Tibial nerve (tissue), 4 donors: ENCODE results near the gene IPO4. TPM values are rescaled to one million over a fixed set of nuclear protein-coding genes. Genes with fewer than 3 reads are reported as not detected.

Experiments used
- DNase-seq, 2 donors: peaks; one replicate each; pipeline ENCODE4 v3.0.0-alpha.2; 2019; ENCODE audit warnings: low spot score in 2 of 2
- H3K27ac ChIP-seq, 4 donors: fragments of 200-600 bp; sonication (generic) in 3 of 4; one replicate each; pipeline ENCODE4 v1.5.1; 2017 to 2019; ENCODE audit warnings: mild to moderate bottlenecking in 1 of 4
- H3K27me3 ChIP-seq, 2 donors: fragments of 200-600 bp; sonication (generic) in 1 of 2; one replicate each; pipeline versions ENCODE4 v1.5.1 to v1.6.0; 2017 to 2019
- H3K36me3 ChIP-seq, 3 donors: fragments of 200-600 bp; sonication (generic); one replicate each; pipeline ENCODE4 v1.5.1; 2018 to 2019
- H3K4me1 ChIP-seq, 4 donors: fragments of 200-600 bp; sonication (generic) in 3 of 4; one replicate each; pipeline ENCODE4 v1.5.1; 2017 to 2019
- H3K4me3 ChIP-seq, 4 donors: fragments of 200-600 bp; sonication (generic) in 3 of 4; one replicate each; pipeline ENCODE4 v1.5.1; 2017 to 2019; ENCODE audit warnings: mild to moderate bottlenecking in 1 of 4, moderate library complexity in 1 of 4
- H3K9me3 ChIP-seq, 4 donors: fragments of 200-600 bp; sonication (generic) in 3 of 4; one replicate each; pipeline ENCODE4 v1.5.1; 2017 to 2019
- EP300 ChIP-seq, 2 donors: sonication (generic); formaldehyde crosslinking; IDR thresholded peaks; one replicate each; pipeline ENCODE4 v1.6.1; 2017; ENCODE audit warnings: antibody characterized with exemption in 2 of 2, mild to moderate bottlenecking in 1 of 2
- POLR2A ChIP-seq, 2 donors: fragments of 450-650 bp; IDR thresholded peaks; one replicate each; pipeline ENCODE4 v1.6.1; 2017; ENCODE audit warnings: antibody characterized with exemption in 2 of 2, mild to moderate bottlenecking in 2 of 2, moderate library complexity in 2 of 2
- WGBS, 2 donors: methylation state at CpG; one replicate each; pipeline ENCODE4 v1.1.5; 2018; 5-methylcytosine and 5-hydroxymethylcytosine counted together
- total RNA-seq, 4 donors: library from RNA; depleted of rRNA; stranded (reverse); fragments of >200 nt; gene quantifications; one replicate each; pipeline ENCODE4 v1.1.0, GENCODE V29; 2016
- TF ChIP-seq, protein P1 (sequence below), 5 experiments: fragments of 200-600 bp in 3 of 5; fragments of 450-650 bp in 2 of 5; sonication (generic) in 3 of 5; IDR thresholded peaks; one replicate each; pipeline ENCODE4 v1.5.1; 2016 to 2019; ENCODE audit warnings: antibody characterized with exemption in 5 of 5, mild to moderate bottlenecking in 3 of 5, moderate library complexity in 2 of 5

Gene IPO4
- total RNA-seq, 4 donors from 2014 or later, result 19.4 to 88.5 (median 26.9) TPM

DNA sequence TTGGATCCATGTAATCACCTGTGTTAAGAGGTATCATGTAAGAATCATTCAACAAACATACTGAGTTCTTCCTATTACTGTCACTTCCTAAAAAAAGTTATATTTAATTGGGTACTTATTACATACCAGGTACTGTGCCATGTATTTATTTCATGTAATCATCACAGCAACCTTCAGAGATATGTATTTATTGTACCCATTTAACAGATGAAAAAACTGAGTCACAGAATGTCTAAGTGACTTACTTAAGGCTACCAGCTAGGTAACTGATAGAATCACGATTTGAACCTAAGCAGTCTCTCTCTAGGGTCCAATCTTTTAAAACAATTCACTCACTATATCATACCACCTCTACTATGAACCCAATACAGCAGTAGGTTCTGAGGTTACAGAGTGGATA lies 44.2 kb downstream of the IPO4 start:
- Histone ChIP-seq H3K36me3 (peaks cover 0 to 20% (median 0%) of the 10 kb centered on the region in 3 donors), H3K27me3 (no peaks in the 10 kb centered on the region), H3K9me3 (no peaks in the 10 kb centered on the region), H3K4me1 (peaks cover 4 to 74% (median 29%) of the 10 kb centered on the region in 4 donors), H3K4me3 (no peak overlapping the region), H3K27ac (peak overlapping the region in 2 of 4 donors; percentile 85 to 97)
- TF ChIP-seq EP300 (IDR thresholded peaks at IDR 0.05) (no peak), POLR2A (IDR thresholded peaks at IDR 0.05) (no peak)
- TF ChIP-seq, protein P1, sequence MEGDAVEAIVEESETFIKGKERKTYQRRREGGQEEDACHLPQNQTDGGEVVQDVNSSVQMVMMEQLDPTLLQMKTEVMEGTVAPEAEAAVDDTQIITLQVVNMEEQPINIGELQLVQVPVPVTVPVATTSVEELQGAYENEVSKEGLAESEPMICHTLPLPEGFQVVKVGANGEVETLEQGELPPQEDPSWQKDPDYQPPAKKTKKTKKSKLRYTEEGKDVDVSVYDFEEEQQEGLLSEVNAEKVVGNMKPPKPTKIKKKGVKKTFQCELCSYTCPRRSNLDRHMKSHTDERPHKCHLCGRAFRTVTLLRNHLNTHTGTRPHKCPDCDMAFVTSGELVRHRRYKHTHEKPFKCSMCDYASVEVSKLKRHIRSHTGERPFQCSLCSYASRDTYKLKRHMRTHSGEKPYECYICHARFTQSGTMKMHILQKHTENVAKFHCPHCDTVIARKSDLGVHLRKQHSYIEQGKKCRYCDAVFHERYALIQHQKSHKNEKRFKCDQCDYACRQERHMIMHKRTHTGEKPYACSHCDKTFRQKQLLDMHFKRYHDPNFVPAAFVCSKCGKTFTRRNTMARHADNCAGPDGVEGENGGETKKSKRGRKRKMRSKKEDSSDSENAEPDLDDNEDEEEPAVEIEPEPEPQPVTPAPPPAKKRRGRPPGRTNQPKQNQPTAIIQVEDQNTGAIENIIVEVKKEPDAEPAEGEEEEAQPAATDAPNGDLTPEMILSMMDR (IDR thresholded peaks at IDR 0.05), result no peak
- 85 to 96% methylated on average over 1 of the region's 1 CpG for WGBS, 2 donors
- no peak for DNase-seq

DNA sequence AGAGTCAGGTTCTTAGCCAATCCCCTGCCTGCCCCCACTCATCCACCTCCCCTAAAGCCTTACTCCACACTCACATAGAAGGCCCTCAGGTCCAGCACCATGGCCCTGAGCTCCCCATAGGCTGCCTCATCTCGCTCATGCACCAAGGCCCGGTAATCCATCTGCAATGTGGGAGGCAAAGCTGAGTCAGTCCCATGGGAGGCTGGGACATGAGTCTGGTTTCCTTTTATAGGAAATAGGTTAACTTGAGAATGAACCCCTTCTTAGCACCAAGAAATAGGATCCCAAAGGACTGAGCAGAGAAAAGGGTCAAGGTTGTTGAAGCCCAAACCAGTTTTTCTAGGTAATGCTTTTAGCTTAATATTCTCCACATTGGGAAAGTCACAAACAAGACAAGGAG lies 45.1 kb downstream of the IPO4 start:
- no peaks in the 10 kb centered on the region for H3K9me3 ChIP-seq
- no peak overlapping the region for H3K4me3 ChIP-seq
- H3K36me3 ChIP-seq, result peaks cover 0 to 20% (median 6%) of the 10 kb centered on the region in 3 donors
- no peak for DNase-seq
- WGBS, 2 donors, result 76 to 83% methylated on average over 2 of the region's 2 CpGs
- H3K27ac ChIP-seq, result peak overlapping the region in 1 of 4 donors; percentile 29
- H3K27me3 ChIP-seq, result no peaks in the 10 kb centered on the region
- TF ChIP-seq EP300 (IDR thresholded peaks at IDR 0.05) (no peak), POLR2A (IDR thresholded peaks at IDR 0.05) (no peak)
- TF ChIP-seq, protein P1 (IDR thresholded peaks at IDR 0.05), result no peak
- H3K4me1 ChIP-seq, result peaks cover 4 to 74% (median 35%) of the 10 kb centered on the region in 4 donors

DNA sequence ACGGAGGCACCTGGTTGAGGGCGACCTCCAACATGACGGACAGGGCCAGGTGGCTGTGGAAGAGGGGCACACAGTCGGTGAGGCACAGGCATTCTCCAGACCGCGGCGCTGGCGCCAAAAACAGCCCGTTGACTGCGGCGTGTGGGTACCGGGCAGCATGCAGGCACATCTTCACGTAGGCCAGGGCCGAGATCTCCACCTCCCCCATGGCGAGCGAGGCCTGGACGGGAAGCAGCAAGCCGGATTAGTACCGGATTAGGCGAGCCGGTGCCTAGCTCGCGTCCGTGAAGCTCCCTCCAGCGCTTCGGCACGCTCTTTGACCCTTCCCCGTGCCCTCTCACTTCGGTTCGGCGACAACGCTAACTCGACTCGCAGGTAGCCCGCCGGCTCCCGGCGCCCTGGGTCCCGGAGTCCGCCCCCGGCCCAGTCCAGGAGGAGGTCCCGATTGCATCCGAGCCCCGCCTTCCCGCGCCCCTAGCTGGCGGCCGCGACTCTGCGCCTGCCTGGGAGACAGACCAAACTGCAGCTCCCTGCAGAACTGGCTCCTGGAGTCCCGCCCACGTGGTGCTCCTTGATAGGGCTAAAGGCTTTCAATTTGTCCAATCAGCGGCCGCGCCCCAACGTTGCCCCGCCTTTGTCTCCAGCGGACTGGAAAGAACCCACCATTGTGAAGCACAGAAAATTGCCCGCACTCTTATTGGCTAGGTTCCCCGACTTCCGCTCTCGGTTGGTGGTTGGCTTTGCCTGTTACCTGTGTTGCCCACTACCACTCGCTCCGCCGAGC lies 47.3 kb downstream of the IPO4 start, which contains the start of gene EMC9:
Gene EMC9, minus strand, starts transcription at position 495 of the 784 bp plus-strand sequence. Its CDS starts 287 bp downstream, at position 208.
- Histone ChIP-seq H3K27ac (peak within 1 kb of the TSS; percentile 82 to 97 (median 90)), H3K9me3 (no peaks in the 10 kb centered on the region), H3K27me3 (no peaks in the 10 kb centered on the region), H3K4me3 (peak within 1 kb of the TSS; percentile 77 to 90 (median 84)), H3K36me3 (peaks cover 0 to 30% (median 14%) of the 10 kb centered on the region in 3 donors), H3K4me1 (peaks cover 4 to 86% (median 43%) of the 10 kb centered on the region in 4 donors)
- 0% methylated on average over 30 to 38 of the region's 65 CpGs for WGBS, 2 donors
- DNase-seq, result peak; percentile 100
- TF ChIP-seq POLR2A (IDR thresholded peaks at IDR 0.05) (peak; percentile 78 to 87), EP300 (IDR thresholded peaks at IDR 0.05) (peak; percentile 91 to 92)
- TF ChIP-seq, protein P1 (IDR thresholded peaks at IDR 0.05), result peak; percentile 37 to 91 (median 72)

DNA sequence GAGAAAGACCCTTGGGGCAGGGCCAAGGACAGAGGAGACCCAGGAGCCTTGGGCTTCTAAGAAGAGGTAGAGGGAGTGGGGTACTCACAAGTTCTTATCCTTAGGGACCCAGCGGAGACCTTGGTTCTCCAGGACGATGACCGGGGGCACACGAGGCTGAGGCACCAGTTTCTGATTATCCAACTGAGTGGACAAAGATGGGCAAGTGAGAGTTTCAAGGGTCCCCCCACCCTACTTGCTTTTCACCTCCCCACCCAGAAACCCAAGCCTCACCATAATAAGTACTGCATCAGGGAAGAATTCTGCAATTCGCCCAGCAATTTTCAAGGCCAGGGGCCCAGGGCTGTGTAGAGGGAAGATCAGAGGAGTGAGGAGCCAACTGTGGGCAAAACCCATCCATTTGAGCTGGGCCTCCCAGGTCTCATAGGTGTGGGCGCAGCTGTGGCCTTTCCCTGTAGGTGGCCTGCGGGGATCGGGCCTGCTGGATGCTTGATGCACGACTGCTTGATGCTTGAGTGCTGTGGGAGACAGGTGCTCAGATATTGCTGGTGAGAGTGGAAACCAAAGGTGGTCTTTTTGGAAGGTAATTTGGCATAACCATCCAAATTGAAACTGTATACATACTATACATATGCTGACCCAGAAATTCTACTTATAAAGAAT lies 49.2 kb downstream of the IPO4 start:
- Histone ChIP-seq H3K27ac (peak overlapping the region in 3 of 4 donors; percentile 89 to 97 (median 91)), H3K4me3 (no peak overlapping the region), H3K36me3 (peaks cover 0 to 30% (median 14%) of the 10 kb centered on the region in 3 donors), H3K9me3 (no peaks in the 10 kb centered on the region), H3K27me3 (no peaks in the 10 kb centered on the region), H3K4me1 (peaks cover 0 to 75% (median 32%) of the 10 kb centered on the region in 4 donors)
- no peak for TF ChIP-seq POLR2A (IDR thresholded peaks at IDR 0.05)
- TF ChIP-seq, protein P1 (IDR thresholded peaks at IDR 0.05), result no peak
- no peak for TF ChIP-seq EP300 (IDR thresholded peaks at IDR 0.05)
- DNase-seq, result no peak
- WGBS, 2 donors, result 82 to 83% methylated on average over 9 of the region's 9 CpGs
